ENCODE measurements around the gene PRORP.

The PRORP gene

GRCh38 chr14:35114036-35114435, 8.3 kb upstream of the PRORP start:
- TF ChIP-seq POLR2AphosphoS5 (IDR thresholded peaks at IDR 0.05; ENCODE audit: low read depth, low read length) (no peak), REST (IDR thresholded peaks at IDR 0.05; ENCODE audit: insufficient read depth in 1 of 2, low read depth in 2 of 2, low read length in 2 of 2) (no peak), TAF1 (IDR thresholded peaks at IDR 0.05; ENCODE audit: borderline replicate concordance, insufficient read depth, low read length) (no peak), FOXP2 (optimal IDR thresholded peaks at IDR 0.05; ENCODE audit: borderline replicate concordance, extremely low read depth, extremely low read length, insufficient read depth) (no peak), SIN3A (IDR thresholded peaks at IDR 0.05; ENCODE audit: borderline replicate concordance, insufficient read depth, low read length) (no peak)

GRCh38 chr14:35116242-35116641, 6.1 kb upstream of the PRORP start:
- TF ChIP-seq SIN3A (IDR thresholded peaks at IDR 0.05; ENCODE audit: borderline replicate concordance, insufficient read depth, low read length) (no peak), POLR2AphosphoS5 (IDR thresholded peaks at IDR 0.05; ENCODE audit: low read depth, low read length) (no peak), FOXP2 (optimal IDR thresholded peaks at IDR 0.05; ENCODE audit: borderline replicate concordance, extremely low read depth, extremely low read length, insufficient read depth) (no peak)

GRCh38 chr14:35117112-35117511, 5.2 kb upstream of the PRORP start:
- TF ChIP-seq FOXP2 (optimal IDR thresholded peaks at IDR 0.05; ENCODE audit: borderline replicate concordance, extremely low read depth, extremely low read length, insufficient read depth) (no peak), SIN3A (IDR thresholded peaks at IDR 0.05; ENCODE audit: borderline replicate concordance, insufficient read depth, low read length) (no peak), REST (IDR thresholded peaks at IDR 0.05; ENCODE audit: insufficient read depth in 1 of 2, low read depth in 2 of 2, low read length in 2 of 2) (no peak), TAF1 (IDR thresholded peaks at IDR 0.05; ENCODE audit: borderline replicate concordance, insufficient read depth, low read length) (no peak), POLR2AphosphoS5 (IDR thresholded peaks at IDR 0.05; ENCODE audit: low read depth, low read length) (no peak)

GRCh38 chr14:35121026-35121886, 1.1 kb upstream of the PRORP start:
- TF ChIP-seq TAF1 (IDR thresholded peaks at IDR 0.05; ENCODE audit: borderline replicate concordance, insufficient read depth, low read length) (no peak), REST (IDR thresholded peaks at IDR 0.05; ENCODE audit: insufficient read depth in 1 of 2, low read depth in 2 of 2, low read length in 2 of 2) (no peak), SIN3A (IDR thresholded peaks at IDR 0.05; ENCODE audit: borderline replicate concordance, insufficient read depth, low read length) (no peak)

- no peak for TF ChIP-seq REST (IDR thresholded peaks at IDR 0.05; ENCODE audit: insufficient read depth in 1 of 2, low read depth in 2 of 2, low read length in 2 of 2)
- no peak for TF ChIP-seq POLR2AphosphoS5 (IDR thresholded peaks at IDR 0.05; ENCODE audit: low read depth, low read length)
- TF ChIP-seq TAF1 (IDR thresholded peaks at IDR 0.05; ENCODE audit: borderline replicate concordance, insufficient read depth, low read length), result no peak
- no peak for TF ChIP-seq SIN3A (IDR thresholded peaks at IDR 0.05; ENCODE audit: borderline replicate concordance, insufficient read depth, low read length)
- TF ChIP-seq FOXP2 (optimal IDR thresholded peaks at IDR 0.05; ENCODE audit: borderline replicate concordance, extremely low read depth, extremely low read length, insufficient read depth), result no peak
Measured at GRCh38 chr14:35122696-35123387, 490 bp downstream of the PRORP start.

All from PFSK-1 (cell line).